WTC11 (cell line): ENCODE measurements around the gene CC2D1A. TPM values are rescaled to one million over a fixed set of nuclear protein-coding genes. Genes with fewer than 3 reads are reported as not detected.

Source experiments
- ATAC-seq: fragments of 200-7000 bp; cut with Tn5 transposase; 2 replicates; pipeline ENCODE4 v1.10.0; 2021; ENCODE audit warnings: mild to moderate bottlenecking, moderate library complexity
- CTCF ChIA-PET: fragments of 300-600 bp; sonication (Branson Sonifier 250); formaldehyde crosslinking; loops from one replicate; lab custom pipeline; 2021; ENCODE audit warnings: antibody characterized with exemption; lab: Charles Lee
- POLR2A ChIA-PET: fragments of 350-600 bp; sonication (Branson Sonifier 250); formaldehyde crosslinking; loops from one replicate; lab custom pipeline; 2021; ENCODE audit warnings: antibody characterized with exemption; lab: Charles Lee
- DNase-seq: peaks from one replicate; pipeline ENCODE4 v3.0.0; 2021; ENCODE audit warnings: low spot score
- H3K27ac Mint-ChIP-seq: 2 replicates; pipeline ENCODE4 v1.8.0; 2021; ENCODE audit warnings: mixed read lengths
- H3K27me3 Mint-ChIP-seq: 2 replicates; pipeline ENCODE4 v1.8.0; 2021; ENCODE audit warnings: low read depth, mild to moderate bottlenecking, moderate library complexity, mixed read lengths
- H3K36me3 Mint-ChIP-seq: 2 replicates; pipeline ENCODE4 v1.8.0; 2021; ENCODE audit warnings: mixed read lengths
- H3K4me1 Mint-ChIP-seq: 2 replicates; pipeline ENCODE4 v1.8.0; 2022; ENCODE audit warnings: mixed read lengths
- H3K4me3 Mint-ChIP-seq: 2 replicates; pipeline ENCODE4 v1.8.0; 2021; ENCODE audit warnings: mild to moderate bottlenecking, moderate library complexity, mixed read lengths
- H3K9me3 Mint-ChIP-seq: 2 replicates; pipeline ENCODE4 v1.8.0; 2021; ENCODE audit warnings: mixed read lengths
- ATF2 ChIP-seq: sonication (generic); formaldehyde crosslinking; IDR thresholded peaks from 2 replicates; pipeline ENCODE4 v1.8.1; 2022; ENCODE audit warnings: low read depth, missing genetic modification reagents, borderline replicate concordance
- ATF6 ChIP-seq: sonication (generic); formaldehyde crosslinking; IDR thresholded peaks from 2 replicates; pipeline ENCODE4 v1.8.1; 2023; ENCODE audit warnings: mild to moderate bottlenecking, missing genetic modification reagents
- CDX4 ChIP-seq: fragments of 250-450 bp; sonication (Bioruptor Pico); IDR thresholded peaks from 2 replicates; pipeline ENCODE4 v1.9.0; 2021; ENCODE audit warnings: moderate library complexity, mild to moderate bottlenecking, inconsistent platforms, borderline replicate concordance
- FOXJ3 ChIP-seq: sonication (generic); formaldehyde crosslinking; IDR thresholded peaks from 2 replicates; pipeline ENCODE4 v1.9.0; 2021; ENCODE audit warnings: missing genetic modification reagents, mild to moderate bottlenecking, borderline replicate concordance
- FOXP4 ChIP-seq: sonication (generic); formaldehyde crosslinking; IDR thresholded peaks from 2 replicates; pipeline ENCODE4 v1.8.0; 2022; ENCODE audit warnings: mild to moderate bottlenecking, missing genetic modification reagents
- KAT7 ChIP-seq: sonication (generic); formaldehyde crosslinking; IDR thresholded peaks from 2 replicates; pipeline ENCODE4 v1.8.1; 2023; ENCODE audit warnings: missing genetic modification reagents, mild to moderate bottlenecking, borderline replicate concordance
- MYBL2 ChIP-seq: sonication (generic); formaldehyde crosslinking; IDR thresholded peaks from 2 replicates; pipeline ENCODE4 v1.8.1; 2023; ENCODE audit warnings: mild to moderate bottlenecking, moderate library complexity, missing genetic modification reagents
- NFATC4 ChIP-seq: fragments of 250-450 bp; sonication (Bioruptor Pico); IDR thresholded peaks from 2 replicates; pipeline ENCODE4 v1.9.0; 2021; ENCODE audit warnings: mild to moderate bottlenecking
- NR1H2 ChIP-seq: sonication (generic); formaldehyde crosslinking; IDR thresholded peaks from 2 replicates; pipeline ENCODE4 v1.9.0; 2021; ENCODE audit warnings: mild to moderate bottlenecking, moderate library complexity, missing genetic modification reagents
- OVOL2 ChIP-seq: fragments of 250-450 bp; sonication (Bioruptor Pico); IDR thresholded peaks from 2 replicates; pipeline ENCODE4 v1.9.0; 2021; ENCODE audit warnings: mild to moderate bottlenecking, borderline replicate concordance
- PREB ChIP-seq: sonication (generic); formaldehyde crosslinking; IDR thresholded peaks from 2 replicates; pipeline ENCODE4 v1.8.1; 2022; ENCODE audit warnings: mild to moderate bottlenecking, missing genetic modification reagents, moderate library complexity, borderline replicate concordance
- SMAD4 ChIP-seq: sonication (generic); formaldehyde crosslinking; IDR thresholded peaks from 2 replicates; pipeline ENCODE4 v1.8.0; 2022; ENCODE audit warnings: mild to moderate bottlenecking, missing genetic modification reagents
- SP1 ChIP-seq: sonication (generic); formaldehyde crosslinking; conservative IDR thresholded peaks from 2 replicates; pipeline ENCODE4 v1.8.1; 2022; ENCODE audit warnings: missing genetic modification reagents
- TEAD1 ChIP-seq: sonication (generic); formaldehyde crosslinking; IDR thresholded peaks from 2 replicates; pipeline ENCODE4 v1.8.0; 2022; ENCODE audit warnings: mild to moderate bottlenecking, missing genetic modification reagents
- TP53 ChIP-seq: sonication (generic); formaldehyde crosslinking; IDR thresholded peaks from 2 replicates; pipeline ENCODE4 v1.8.1; 2023; ENCODE audit warnings: mild to moderate bottlenecking, missing genetic modification reagents
- ZMAT4 ChIP-seq: fragments of 250-450 bp; sonication (Bioruptor Pico); IDR thresholded peaks from 2 replicates; pipeline ENCODE4 v1.9.0; 2021; ENCODE audit warnings: mild to moderate bottlenecking
- ZNF219 ChIP-seq: sonication (generic); formaldehyde crosslinking; IDR thresholded peaks from 2 replicates; pipeline ENCODE4 v1.8.0; 2023; ENCODE audit warnings: missing genetic modification reagents, mild to moderate bottlenecking, borderline replicate concordance
- ZNF263 ChIP-seq: sonication (generic); formaldehyde crosslinking; IDR thresholded peaks from 2 replicates; pipeline ENCODE4 v1.8.1; 2022; ENCODE audit warnings: low read depth, mild to moderate bottlenecking, moderate library complexity, missing genetic modification reagents
- ZNF423 ChIP-seq: fragments of 250-450 bp; sonication (Bioruptor Pico); IDR thresholded peaks from 2 replicates; pipeline ENCODE4 v2.1.2; 2022; ENCODE audit warnings: mild to moderate bottlenecking, moderate library complexity
- total RNA-seq: library from RNA; stranded (reverse); gene quantifications from 3 replicates; pipeline ENCODE4 v1.2.3, GENCODE V29; 2021

Gene CC2D1A
- total RNA-seq, 1 experiment from 2014 or later, result 44.2 TPM

GRCh38 chr19:13952931-13953531 lies 47.0 kb downstream of the CC2D1A start (continued):
- no peak for TF ChIP-seq TP53 (CRISPR knock-in tag)
- no peak for TF ChIP-seq ATF2
- TF ChIP-seq FOXJ3, result no peak
- TF ChIP-seq KAT7, result no peak
- no peak for TF ChIP-seq NR1H2 (CRISPR knock-in tag)

- peaks cover 19% of the 10 kb centered on the region for H3K36me3 Mint-ChIP-seq
- TF ChIP-seq FOXP4 (CRISPR knock-in tag) (no peak), TEAD1 (CRISPR knock-in tag) (no peak), ZNF219 (CRISPR knock-in tag) (no peak)
- CTCF ChIA-PET, result interaction anchor here (2.9 kb wide), 1 partner anchor 105 kb away, joined by 14 read pairs; no protein-coding TSS in a partner anchor
- H3K4me3 Mint-ChIP-seq, result peak overlapping the region; percentile 87; the same call in 1 of the 2 replicates
- DNase-seq (no peak), ATAC-seq (no peak)
- H3K27me3 Mint-ChIP-seq, result no peaks in the 10 kb centered on the region; the same call in none of the 2 replicates
- POLR2A ChIA-PET, result interaction anchor here (1.3 to 2.4 kb wide), 2 partner anchors 8 to 18 kb away, joined by 5 to 23 read pairs; no protein-coding TSS in a partner anchor
- peaks cover 8% of the 10 kb centered on the region for H3K4me1 Mint-ChIP-seq
- no peaks in the 10 kb centered on the region for H3K9me3 Mint-ChIP-seq
- no peak overlapping the region for H3K27ac Mint-ChIP-seq
Measured at GRCh38 chr19:13954185-13954584, 48.2 kb downstream of the CC2D1A start.

GRCh38 chr19:13955662-13956364 lies 49.8 kb downstream of the CC2D1A start:
- H3K27ac Mint-ChIP-seq, result no peak overlapping the region
- ChIA-PET CTCF (interaction anchor here (1.8 kb wide), 1 partner anchor 87 kb away, joined by 4 read pairs; no protein-coding TSS in a partner anchor), POLR2A (no interaction called here)
- no peak overlapping the region for H3K4me3 Mint-ChIP-seq
- ATAC-seq, result no peak
- no peaks in the 10 kb centered on the region for H3K9me3 Mint-ChIP-seq
- DNase-seq, result no peak
- peaks cover 8% of the 10 kb centered on the region for H3K4me1 Mint-ChIP-seq
- TF ChIP-seq ZMAT4 (CRISPR knock-in tag), result no peak
- no peak for TF ChIP-seq CDX4
- no peaks in the 10 kb centered on the region for H3K27me3 Mint-ChIP-seq
- peaks cover 23% of the 10 kb centered on the region for H3K36me3 Mint-ChIP-seq

- DNase-seq (no peak), ATAC-seq (no peak)
- Mint-ChIP-seq H3K4me3 (no peak overlapping the region), H3K27me3 (no peaks in the 10 kb centered on the region), H3K9me3 (no peaks in the 10 kb centered on the region), H3K36me3 (peaks cover 25% of the 10 kb centered on the region), H3K4me1 (peaks cover 10% of the 10 kb centered on the region), H3K27ac (no peak overlapping the region)
- CTCF ChIA-PET, result interaction anchor here (1.8 kb wide), 1 partner anchor 87 kb away, joined by 4 read pairs; no protein-coding TSS in a partner anchor
- POLR2A ChIA-PET, result interaction anchor here (0.5 kb wide), 1 partner anchor 704 kb away, joined by 5 read pairs; no protein-coding TSS in a partner anchor
- TF ChIP-seq ATF6 (no peak), SP1 (CRISPR knock-in tag) (no peak), ZNF263 (no peak), MYBL2 (CRISPR knock-in tag) (no peak), NFATC4 (CRISPR knock-in tag) (no peak), SMAD4 (CRISPR knock-in tag) (no peak), OVOL2 (CRISPR knock-in tag) (no peak), PREB (no peak), ZNF423 (CRISPR knock-in tag) (no peak)
Measured at GRCh38 chr19:13956365-13956744, 50.4 kb downstream of the CC2D1A start.
